HepG2 (cell line): ENCODE results near the gene PIP4K2C. TPM values are rescaled to one million over a fixed set of nuclear protein-coding genes. Genes with fewer than 3 reads are reported as not detected.

Experiments used
- BRCA1 ChIP-seq: sonication (generic); formaldehyde crosslinking; IDR thresholded peaks from 2 replicates; pipeline ENCODE4 v1.4.0; 2020; ENCODE audit warnings: missing genetic modification reagents
- CEBPB ChIP-seq: IDR thresholded peaks from 2 replicates; pipeline ENCODE4 v1.6.1; 2011; ENCODE audit warnings: low read depth, low read length, improper control_type of control experiment, borderline replicate concordance
- ELK4 ChIP-seq: sonication (generic); formaldehyde crosslinking; IDR thresholded peaks from 2 replicates; pipeline ENCODE4 v1.9.0; 2021; ENCODE audit warnings: missing genetic modification reagents, borderline replicate concordance
- FOXC1 ChIP-seq: sonication (generic); formaldehyde crosslinking; IDR thresholded peaks from 2 replicates; pipeline ENCODE4 v1.8.0; 2022; ENCODE audit warnings: mild to moderate bottlenecking, missing genetic modification reagents, borderline replicate concordance
- HDAC1 ChIP-seq: sonication (generic); formaldehyde crosslinking; IDR thresholded peaks from 2 replicates; pipeline ENCODE4 v1.5.1; 2020; ENCODE audit warnings: mild to moderate bottlenecking, missing genetic modification reagents
- HNF4A ChIP-seq: sonication (generic); formaldehyde crosslinking; IDR thresholded peaks from 2 replicates; pipeline ENCODE4 v1.4.0; 2020; ENCODE audit warnings: missing genetic modification reagents
- MTF1 ChIP-seq: sonication (generic); formaldehyde crosslinking; IDR thresholded peaks from 2 replicates; pipeline ENCODE4 v1.5.0; 2020; ENCODE audit warnings: missing genetic modification reagents
- NFATC3 ChIP-seq: sonication (generic); formaldehyde crosslinking; IDR thresholded peaks from 2 replicates; pipeline ENCODE4 v1.5.1; 2020; ENCODE audit warnings: mild to moderate bottlenecking, missing genetic modification reagents
- PLSCR1 ChIP-seq: sonication (generic); formaldehyde crosslinking; IDR thresholded peaks from 2 replicates; pipeline ENCODE4 v1.5.0; 2020; ENCODE audit warnings: missing genetic modification reagents, mild to moderate bottlenecking, borderline replicate concordance
- PPARG ChIP-seq: conservative IDR thresholded peaks from 2 replicates; pipeline ENCODE4 v1.6.1; 2016; ENCODE audit warnings: missing biosample characterization, missing genetic modification reagents
- REXO4 ChIP-seq: sonication (generic); formaldehyde crosslinking; IDR thresholded peaks from 2 replicates; pipeline ENCODE4 v1.8.0; 2022; ENCODE audit warnings: missing genetic modification reagents, mild to moderate bottlenecking, borderline replicate concordance
- RFX3 ChIP-seq: IDR thresholded peaks from 2 replicates; pipeline ENCODE4 v1.6.1; 2016; ENCODE audit warnings: missing biosample characterization, missing genetic modification reagents
- SMC3 ChIP-seq: IDR thresholded peaks from 2 replicates; pipeline ENCODE4 v1.6.1; 2011; ENCODE audit warnings: low read length, improper control_type of control experiment
- SRSF4 ChIP-seq: fragments of 200-400 bp; formaldehyde crosslinking; IDR thresholded peaks from one replicate; pipeline ENCODE4 v1.6.1; 2018; ENCODE audit warnings: mild to moderate bottlenecking, low read depth, low read length, moderate library complexity; ENCODE audit not compliant: poor library complexity, severe bottlenecking
- ZNF550 ChIP-seq: sonication (generic); formaldehyde crosslinking; IDR thresholded peaks from 2 replicates; pipeline ENCODE4 v1.4.0; 2020; ENCODE audit warnings: mild to moderate bottlenecking, missing genetic modification reagents, borderline replicate concordance
- ZNF691 ChIP-seq: sonication (generic); formaldehyde crosslinking; IDR thresholded peaks from 2 replicates; pipeline ENCODE4 v1.4.0; 2020; ENCODE audit warnings: missing genetic modification reagents, low read depth, mild to moderate bottlenecking, borderline replicate concordance
- ZNF841 ChIP-seq: sonication (generic); formaldehyde crosslinking; IDR thresholded peaks from 2 replicates; pipeline ENCODE4 v1.8.1; 2023; ENCODE audit warnings: missing genetic modification reagents, borderline replicate concordance
- ZZZ3 ChIP-seq: sonication (generic); formaldehyde crosslinking; IDR thresholded peaks from 2 replicates; pipeline ENCODE4 v1.4.0; 2020; ENCODE audit warnings: missing genetic modification reagents, mild to moderate bottlenecking, borderline replicate concordance
- polyA plus RNA-seq, 8 experiments: library from polyadenylated mRNA; depleted of rRNA in 3 of 8; stranded (reverse) in 7 of 8; unstranded in 1 of 8; fragments of >200 nt; fragmentation: Illumina TruSeq in 4 of 8; extraction: Trizol in 4 of 8; gene quantifications; 2 replicates each; pipeline versions ENCODE4 v1.2.1 to v1.2.3, GENCODE V29; 2011 to 2016; ENCODE audit warnings: low read depth in 4 of 8, missing spikeins in 1 of 8, mixed read lengths in 1 of 8; ENCODE audit not compliant: insufficient read depth in 1 of 8
- total RNA-seq, 5 experiments: library from RNA; depleted of rRNA; stranded (reverse); fragments of >200 nt; fragmentation: Illumina TruSeq; extraction: Trizol; gene quantifications; 2 replicates each; pipeline ENCODE4 v1.2.3, GENCODE V29; 2016; ENCODE audit warnings: low read depth in 1 of 5

The PIP4K2C gene
- total and polyA plus RNA-seq, 2 of the 13 experiments (the other 11 are each of a cell fraction or from before 2014, with no cell fraction given), result 23.3 to 26.4 TPM

GRCh38 chr12:57632958-57633840 is 42.2 kb downstream of the PIP4K2C start, which contains the start of gene B4GALNT1 (continued):
- TF ChIP-seq PLSCR1, result no peak
- TF ChIP-seq HNF4A, result no peak
- TF ChIP-seq ZZZ3, result no peak
- no peak for TF ChIP-seq BRCA1 (CRISPR knock-in tag)
- TF ChIP-seq CEBPB, result no peak
- 0 out of 2 replicates have a peak, but pooled peaks have one; percentile 57 for TF ChIP-seq NFATC3 (CRISPR knock-in tag)
- no peak for TF ChIP-seq ELK4
- TF ChIP-seq REXO4 (CRISPR knock-in tag), result no peak
- no peak for TF ChIP-seq RFX3 (CRISPR knock-in tag)
- peak; percentile 38; the same call in 1 of the 2 replicates for TF ChIP-seq ZNF841
- no peak for TF ChIP-seq MTF1 (CRISPR knock-in tag)
- TF ChIP-seq FOXC1 (CRISPR knock-in tag), result peak; percentile 85; the same call in 1 of the 2 replicates
- TF ChIP-seq SMC3, result peak; percentile 33; the same call in 1 of the 2 replicates
- no peak for TF ChIP-seq ZNF550 (CRISPR knock-in tag)
- peak; percentile 88; the same call in 1 of the 2 replicates for TF ChIP-seq ZNF691 (CRISPR knock-in tag)
- TF ChIP-seq SRSF4, result no peak
- no peak for TF ChIP-seq HDAC1
- TF ChIP-seq PPARG (CRISPR knock-in tag), result 0 out of 2 replicates have a peak, but pooled peaks have one; percentile 16
